Vagina (tissue), 2 donors: ENCODE measurements around the gene ADAP1.

Experiments
- CTCF ChIP-seq, 3 experiments: fragments of 450-650 bp in 2 of 3; fragments of 200-600 bp in 1 of 3; sonication (generic) in 1 of 3; IDR thresholded peaks; one replicate each; pipeline ENCODE4 v1.5.1; 2017 to 2019; ENCODE audit warnings: antibody characterized with exemption in 3 of 3, mild to moderate bottlenecking in 2 of 3, moderate library complexity in 2 of 3
- POLR2A ChIP-seq, 2 donors: fragments of 450-650 bp; IDR thresholded peaks; one replicate each; pipeline ENCODE4 v1.6.1; 2017; ENCODE audit warnings: antibody characterized with exemption in 2 of 2, mild to moderate bottlenecking in 2 of 2, moderate library complexity in 2 of 2
- POLR2AphosphoS5 ChIP-seq, 2 donors: sonication (generic); formaldehyde crosslinking; IDR thresholded peaks; one replicate each; pipeline ENCODE4 v1.9.0; 2017; ENCODE audit warnings: antibody characterized with exemption in 2 of 2, mild to moderate bottlenecking in 2 of 2, low read depth in 1 of 2; ENCODE audit not compliant: insufficient read depth in 1 of 2

GRCh38 chr7:876972-877311 is 77.5 kb downstream of the ADAP1 start:
- TF ChIP-seq POLR2A (IDR thresholded peaks at IDR 0.05) (no peak), CTCF (IDR thresholded peaks at IDR 0.05) (no peak), POLR2AphosphoS5 (IDR thresholded peaks at IDR 0.05; ENCODE audit: insufficient read depth in 1 of 2, low read depth in 1 of 2) (no peak)
